B cell (primary cell): ENCODE measurements around the gene ZG16.

Experiments used
- CTCF ChIP-seq: fragments of 200-600 bp; IDR thresholded peaks from one replicate; pipeline ENCODE4 v1.8.0; 2022; ENCODE audit warnings: antibody characterized with exemption, mild to moderate bottlenecking
- EZH2 ChIP-seq: IDR thresholded peaks from 2 replicates; pipeline ENCODE4 v1.6.1; 2012; ENCODE audit warnings: borderline replicate concordance, low read depth, mild to moderate bottlenecking, moderate library complexity, low read length; ENCODE audit not compliant: insufficient read depth, poor library complexity, severe bottlenecking

- TF ChIP-seq CTCF (no peak), EZH2 (no peak)
These were observed 32.7 kb downstream of the ZG16 start for GRCh38 chr16:29810699-29811169.
